Measurements from ENCODE around the gene FERMT1. TPM values are rescaled to one million over a fixed set of nuclear protein-coding genes. Genes with fewer than 3 reads are reported as not detected.
A peak's percentile ranks its signal among the peaks of the same experiment; 100 is the strongest.
"Not testable (repeated sequence)": the region's sequence is repeated elsewhere in the genome, so short reads cannot be mapped to it uniquely, and the experiment has no call there.

FERMT1 gene
- total RNA-seq, 2 experiments from 2014 or later: 0.12 to 0.14 TPM

- no peak overlapping the region for H3K4me3 Mint-ChIP-seq
- CTCF ChIA-PET: no interaction called here
- H3K27me3 Mint-ChIP-seq (ENCODE audit: low read depth): peaks cover 9% of the 10 kb centered on the region
- peaks cover 5% of the 10 kb centered on the region for H3K4me1 Mint-ChIP-seq (ENCODE audit: low read depth)
- no peak for DNase-seq
- no peaks in the 10 kb centered on the region for H3K9me3 Mint-ChIP-seq
- intact Hi-C loops (cut with micrococcal nuclease): no loop called here
- H3K27ac Mint-ChIP-seq: no peak overlapping the region
- H3K36me3 Mint-ChIP-seq (ENCODE audit: low read depth): no peaks in the 10 kb centered on the region
These were observed 65.1 kb downstream of the FERMT1 start for GRCh38 chr20:6057691-6058090.

- no peak overlapping the region for H3K4me3 Mint-ChIP-seq
- no peak overlapping the region for H3K27ac Mint-ChIP-seq
- H3K27me3 Mint-ChIP-seq (ENCODE audit: low read depth): peaks cover 10% of the 10 kb centered on the region
- intact Hi-C loops (cut with micrococcal nuclease): no loop called here
- CTCF ChIA-PET: no interaction called here
- H3K36me3 Mint-ChIP-seq (ENCODE audit: low read depth): no peaks in the 10 kb centered on the region
- peaks cover 5% of the 10 kb centered on the region for H3K4me1 Mint-ChIP-seq (ENCODE audit: low read depth)
- no peak for DNase-seq
- H3K9me3 Mint-ChIP-seq: no peaks in the 10 kb centered on the region
These were observed 65.7 kb downstream of the FERMT1 start for GRCh38 chr20:6057139-6057538.

- no peak for DNase-seq
- no peaks in the 10 kb centered on the region for H3K9me3 Mint-ChIP-seq
- no peak overlapping the region for H3K4me3 Mint-ChIP-seq
- CTCF ChIA-PET: interaction anchor here (0.6 kb wide), 1 partner anchor 54 kb away, joined by 4 read pairs; no protein-coding TSS in a partner anchor
- intact Hi-C loops (cut with micrococcal nuclease): no loop called here
- no peak overlapping the region for H3K27ac Mint-ChIP-seq
- H3K4me1 Mint-ChIP-seq (ENCODE audit: low read depth): peaks cover 8% of the 10 kb centered on the region
- peaks cover 17% of the 10 kb centered on the region for H3K27me3 Mint-ChIP-seq (ENCODE audit: low read depth)
- no peaks in the 10 kb centered on the region for H3K36me3 Mint-ChIP-seq (ENCODE audit: low read depth)
These were observed 66.8 kb downstream of the FERMT1 start for GRCh38 chr20:6055981-6056569.

- CTCF ChIA-PET: no interaction called here
These were observed 67.6 kb downstream of the FERMT1 start for GRCh38 chr20:6055161-6055783.

GRCh38 chr20:6054689-6055051 lies 68.2 kb downstream of the FERMT1 start:
- H3K27ac Mint-ChIP-seq; H3K4me3 Mint-ChIP-seq; H3K9me3 Mint-ChIP-seq; H3K4me1 Mint-ChIP-seq (ENCODE audit: low read depth); DNase-seq; intact Hi-C loops (cut with micrococcal nuclease); H3K36me3 Mint-ChIP-seq (ENCODE audit: low read depth): not testable (repeated sequence)
- peaks cover 25% of the 10 kb centered on the region for H3K27me3 Mint-ChIP-seq (ENCODE audit: low read depth)
- CTCF ChIA-PET: interaction anchor here (0.6 to 1.0 kb wide), 2 partner anchors 23 to 38 kb away, joined by 3 to 4 read pairs; no protein-coding TSS in a partner anchor

More at GRCh38 chr20:6055161-6055783, 67.6 kb downstream of the FERMT1 start:
- no peak overlapping the region for H3K4me3 Mint-ChIP-seq
- no peaks in the 10 kb centered on the region for H3K36me3 Mint-ChIP-seq (ENCODE audit: low read depth)
- DNase-seq: no peak
- peaks cover 25% of the 10 kb centered on the region for H3K27me3 Mint-ChIP-seq (ENCODE audit: low read depth)
- peaks cover 8% of the 10 kb centered on the region for H3K4me1 Mint-ChIP-seq (ENCODE audit: low read depth)
- H3K27ac Mint-ChIP-seq: no peak overlapping the region
- H3K9me3 Mint-ChIP-seq: no peaks in the 10 kb centered on the region
- intact Hi-C loops (cut with micrococcal nuclease): no loop called here

- DNase-seq: no peak
- H3K27me3 Mint-ChIP-seq (ENCODE audit: low read depth): peaks cover 25% of the 10 kb centered on the region
- peak within 1 kb of the TSS; percentile 34 for H3K4me3 Mint-ChIP-seq
- CTCF ChIA-PET: interaction anchor here (0.6 to 1.1 kb wide), 3 partner anchors 23 to 266 kb away, joined by 3 to 4 read pairs (median 3); no protein-coding TSS in a partner anchor
- H3K27ac Mint-ChIP-seq: no peak within 1 kb of the TSS
- H3K4me1 Mint-ChIP-seq (ENCODE audit: low read depth): peaks cover 8% of the 10 kb centered on the region
- H3K36me3 Mint-ChIP-seq (ENCODE audit: low read depth): no peaks in the 10 kb centered on the region
- no peaks in the 10 kb centered on the region for H3K9me3 Mint-ChIP-seq
- intact Hi-C loops (cut with micrococcal nuclease): no loop called here
These were observed 68.8 kb downstream of the FERMT1 start, which contains the start of gene LRRN4 for GRCh38 chr20:6053776-6054688. LRRN4 (minus strand) TSS chr20:6054060; CDS start chr20:6052799, 1,261 bp downstream.

- no peaks in the 10 kb centered on the region for H3K36me3 Mint-ChIP-seq (ENCODE audit: low read depth)
- peak overlapping the region; percentile 34 for H3K4me3 Mint-ChIP-seq
These were observed 69.6 kb downstream of the FERMT1 start for GRCh38 chr20:6053064-6053775.

GRCh38 chr20:6051505-6051904 lies 71.3 kb downstream of the FERMT1 start:
- intact Hi-C loops (cut with micrococcal nuclease): no loop called here
- Mint-ChIP-seq H3K4me3 (peak overlapping the region; percentile 34), H3K36me3 (ENCODE audit: low read depth) (no peaks in the 10 kb centered on the region), H3K9me3 (no peaks in the 10 kb centered on the region), H3K27ac (no peak overlapping the region), H3K27me3 (ENCODE audit: low read depth) (peaks cover 25% of the 10 kb centered on the region), H3K4me1 (ENCODE audit: low read depth) (peaks cover 8% of the 10 kb centered on the region)
- DNase-seq: no peak
- CTCF ChIA-PET: interaction anchor here (1.3 kb wide), 1 partner anchor 43 kb away, joined by 4 read pairs; no protein-coding TSS in a partner anchor

More at GRCh38 chr20:6053064-6053775, 69.6 kb downstream of the FERMT1 start:
- Mint-ChIP-seq H3K27ac (no peak overlapping the region), H3K9me3 (no peaks in the 10 kb centered on the region), H3K4me1 (ENCODE audit: low read depth) (peaks cover 8% of the 10 kb centered on the region), H3K27me3 (ENCODE audit: low read depth) (peaks cover 25% of the 10 kb centered on the region)
- no peak for DNase-seq
- CTCF ChIA-PET: interaction anchor here (1.0 to 1.1 kb wide), 2 partner anchors 24 to 265 kb away, joined by 3 read pairs; no protein-coding TSS in a partner anchor
- intact Hi-C loops (cut with micrococcal nuclease): no loop called here

GRCh38 chr20:6048391-6048790 lies 74.4 kb downstream of the FERMT1 start:
- no peaks in the 10 kb centered on the region for H3K36me3 Mint-ChIP-seq (ENCODE audit: low read depth)
- H3K4me1 Mint-ChIP-seq (ENCODE audit: low read depth): peaks cover 8% of the 10 kb centered on the region
- intact Hi-C loops (cut with micrococcal nuclease): no loop called here
- H3K27me3 Mint-ChIP-seq (ENCODE audit: low read depth): peaks cover 23% of the 10 kb centered on the region
- H3K27ac Mint-ChIP-seq: no peak overlapping the region
- CTCF ChIA-PET: no interaction called here
- H3K9me3 Mint-ChIP-seq: no peaks in the 10 kb centered on the region
- DNase-seq: no peak
- H3K4me3 Mint-ChIP-seq: no peak overlapping the region

GRCh38 chr20:6046432-6046831 lies 76.4 kb downstream of the FERMT1 start:
- intact Hi-C loops (cut with micrococcal nuclease): no loop called here
- H3K36me3 Mint-ChIP-seq (ENCODE audit: low read depth): peaks cover 9% of the 10 kb centered on the region
- no peak overlapping the region for H3K27ac Mint-ChIP-seq
- CTCF ChIA-PET: no interaction called here
- H3K4me3 Mint-ChIP-seq: no peak overlapping the region
- H3K9me3 Mint-ChIP-seq: no peaks in the 10 kb centered on the region
- H3K27me3 Mint-ChIP-seq (ENCODE audit: low read depth): peaks cover 11% of the 10 kb centered on the region
- no peak for DNase-seq
- no peaks in the 10 kb centered on the region for H3K4me1 Mint-ChIP-seq (ENCODE audit: low read depth)

GRCh38 chr20:6045566-6045965 lies 77.3 kb downstream of the FERMT1 start:
- Mint-ChIP-seq H3K9me3 (no peaks in the 10 kb centered on the region), H3K27ac (peak overlapping the region; percentile 68), H3K4me3 (no peak overlapping the region), H3K27me3 (ENCODE audit: low read depth) (peaks cover 4% of the 10 kb centered on the region), H3K4me1 (ENCODE audit: low read depth) (no peaks in the 10 kb centered on the region), H3K36me3 (ENCODE audit: low read depth) (peaks cover 12% of the 10 kb centered on the region)
- CTCF ChIA-PET: no interaction called here
- no peak for DNase-seq
- intact Hi-C loops (cut with micrococcal nuclease): no loop called here

GRCh38 chr20:6044115-6044514 lies 78.7 kb downstream of the FERMT1 start:
- Mint-ChIP-seq H3K4me1 (ENCODE audit: low read depth) (no peaks in the 10 kb centered on the region), H3K27me3 (ENCODE audit: low read depth) (no peaks in the 10 kb centered on the region), H3K27ac (no peak overlapping the region), H3K4me3 (no peak overlapping the region), H3K9me3 (no peaks in the 10 kb centered on the region), H3K36me3 (ENCODE audit: low read depth) (peaks cover 21% of the 10 kb centered on the region)
- no peak for DNase-seq
- intact Hi-C loops (cut with micrococcal nuclease): no loop called here
- CTCF ChIA-PET: interaction anchor here (0.6 kb wide), 1 partner anchor 348 kb away, joined by 3 read pairs; no protein-coding TSS in a partner anchor
